H1 (cell line): Measurements from ENCODE around the gene BPIFB2. TPM values are rescaled to one million over a fixed set of nuclear protein-coding genes. Genes with fewer than 3 reads are reported as not detected.

Source experiments
- JUND ChIP-seq: IDR thresholded peaks from 2 replicates; pipeline ENCODE4 v1.6.1; 2011; ENCODE audit warnings: mild to moderate bottlenecking, improper control_type of control experiment, low read length
- polyA plus RNA-seq, 7 experiments: library from polyadenylated mRNA; depleted of rRNA in 3 of 7; stranded (reverse) in 5 of 7; unstranded in 2 of 7; fragments of >200 nt in 5 of 7; fragments of 200-250 nt in 2 of 7; gene quantifications; 1 replicate in 5 of 7; 2 replicates in 1 of 7; 4 replicates in 1 of 7; pipeline versions ENCODE4 v1.2.1 to v1.2.3, GENCODE V29; 2011 to 2013; ENCODE audit warnings: missing spikeins in 2 of 7, mixed read lengths in 2 of 7
- total RNA-seq: library from RNA; stranded (reverse); fragmentation: NEBNext Ultra II Directional; extraction: Animal tissue kit (Norgen Biotek cat#: 25700); gene quantifications from 2 replicates; pipeline ENCODE4 v1.2.1, GENCODE V29; 2021

The BPIFB2 gene
- total and polyA plus RNA-seq, 2 of the 8 experiments (the other 6 are each of a cell fraction or from before 2014, with no cell fraction given): not detected

- no peak for TF ChIP-seq JUND
- TF ChIP-seq, all 59 proteins: peak for 2
These were observed 15.5 kb upstream of the BPIFB2 start (continued) for GRCh38 chr20:32991792-32992641.
